ENCODE measurements around the gene CFAP46. TPM values are rescaled to one million over a fixed set of nuclear protein-coding genes. Genes with fewer than 3 reads are reported as not detected.

CFAP46 gene
- total and polyA plus RNA-seq, 9 of the 15 experiments (the other 6 are each of a cell fraction or from before 2014, with no cell fraction given), result not detected

GRCh38 chr10:132939957-132940790 lies 2.2 kb downstream of the CFAP46 start (continued):
- no peak for TF ChIP-seq HNRNPH1 (optimal IDR thresholded peaks at IDR 0.05; ENCODE audit: low read depth, low read length)
- no peak for TF ChIP-seq ZBTB1 (CRISPR knock-in tag; IDR thresholded peaks at IDR 0.05; ENCODE audit: borderline replicate concordance, low read depth)
- TF ChIP-seq C11orf30 (IDR thresholded peaks at IDR 0.05; ENCODE audit: low read depth), result peak; percentile 10; the same call in 1 of the 2 replicates
- 0 out of 2 replicates have a peak, but pooled peaks have one; percentile 16 for TF ChIP-seq ZNF740 (CRISPR knock-in tag; IDR thresholded peaks at IDR 0.05)
- TF ChIP-seq ZNF740 (tag; IDR thresholded peaks at IDR 0.05), result no peak
- TF ChIP-seq MYBL2 (IDR thresholded peaks at IDR 0.05; ENCODE audit: low read depth), result no peak
- no peak for TF ChIP-seq MYBL2 (CRISPR knock-in tag; IDR thresholded peaks at IDR 0.05; ENCODE audit: borderline replicate concordance)
- TF ChIP-seq ZNF408 (CRISPR knock-in tag; IDR thresholded peaks at IDR 0.05; ENCODE audit: low read depth), result no peak
- TF ChIP-seq MITF (IDR thresholded peaks at IDR 0.05), result no peak
- TF ChIP-seq SMC3 (conservative IDR thresholded peaks at IDR 0.05; ENCODE audit: insufficient read depth, low read depth, low read length), result peak; percentile 70
- TF ChIP-seq ZNF316 (IDR thresholded peaks at IDR 0.05), result peak; percentile 35; the same call in 1 of the 2 replicates
- TF ChIP-seq ZNF224 (CRISPR knock-in tag; IDR thresholded peaks at IDR 0.05), result no peak
- TF ChIP-seq ZNF384 (IDR thresholded peaks at IDR 0.05; ENCODE audit: low read depth, low read length), result peak; percentile 50
- peak; percentile 66 to 74 for TF ChIP-seq RAD21 (CRISPR knock-in tag; conservative IDR thresholded peaks at IDR 0.05 in 1 of 2, IDR thresholded peaks at IDR 0.05 in 1 of 2)
- TF ChIP-seq, protein P1, sequence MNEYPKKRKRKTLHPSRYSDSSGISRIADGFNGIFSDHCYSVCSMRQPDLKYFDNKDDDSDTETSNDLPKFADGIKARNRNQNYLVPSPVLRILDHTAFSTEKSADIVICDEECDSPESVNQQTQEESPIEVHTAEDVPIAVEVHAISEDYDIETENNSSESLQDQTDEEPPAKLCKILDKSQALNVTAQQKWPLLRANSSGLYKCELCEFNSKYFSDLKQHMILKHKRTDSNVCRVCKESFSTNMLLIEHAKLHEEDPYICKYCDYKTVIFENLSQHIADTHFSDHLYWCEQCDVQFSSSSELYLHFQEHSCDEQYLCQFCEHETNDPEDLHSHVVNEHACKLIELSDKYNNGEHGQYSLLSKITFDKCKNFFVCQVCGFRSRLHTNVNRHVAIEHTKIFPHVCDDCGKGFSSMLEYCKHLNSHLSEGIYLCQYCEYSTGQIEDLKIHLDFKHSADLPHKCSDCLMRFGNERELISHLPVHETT (CRISPR knock-in tag; conservative IDR thresholded peaks at IDR 0.05 in 1 of 2, IDR thresholded peaks at IDR 0.05 in 1 of 2), result no peak
- TF ChIP-seq OTX1 (CRISPR knock-in tag; IDR thresholded peaks at IDR 0.05), result no peak
